ENCODE data around the gene DHRSX. TPM values are rescaled to one million over a fixed set of nuclear protein-coding genes. Genes with fewer than 3 reads are reported as not detected.
A peak's percentile ranks its signal among the peaks of the same experiment; 100 is the strongest.

DHRSX gene
- total and polyA plus RNA-seq, 2 of the 8 experiments (the other 6 are each of a cell fraction or from before 2014, with no cell fraction given): 35.1 to 43.4 TPM

- 88% methylated on average over 5 of the region's 5 CpGs; no CpG with 5 or more reads in 1 of the 2 experiments for WGBS, 2 experiments (ENCODE audit: extremely low coverage in 1 of 2, insufficient coverage in 1 of 2, insufficient read length in 1 of 2, insufficient replicate concordance in 2 of 2, low coverage in 1 of 2, low lambda C conversion rate in 2 of 2, missing lambda C conversion rate in 1 of 2)
- H3K4me1 ChIP-seq (replicated peaks in 1 of 4; ENCODE audit: control insufficient read depth in 3 of 4, insufficient read depth in 4 of 4, low read length in 3 of 4): no peaks in the 10 kb centered on the region
These were observed 13.4 kb upstream of the DHRSX start for GRCh38 chrX:2514131-2514530.

More at GRCh38 chrX:2514131-2514530, 13.4 kb upstream of the DHRSX start:
- no peak overlapping the region for H3K18ac ChIP-seq (ENCODE audit: extremely low read depth, low read length)
- no peak overlapping the region for H3K4me2 ChIP-seq (ENCODE audit: insufficient read depth in 1 of 2, low read depth in 2 of 2, low read length in 2 of 2)
- no peak overlapping the region for H4K8ac ChIP-seq (ENCODE audit: extremely low read depth, insufficient read depth, low read length)
- no peak overlapping the region for H2BK5ac ChIP-seq (ENCODE audit: low read depth, low read length)
- FAIRE-seq: no peak
- no peak overlapping the region for H4K5ac ChIP-seq (ENCODE audit: insufficient read length, low read depth, low read length)
- no peaks in the 10 kb centered on the region for H3K9me3 ChIP-seq (ENCODE audit: insufficient read depth in 2 of 2, low read depth in 1 of 2, low read length in 1 of 2)
- H3K4ac ChIP-seq (replicated peaks; ENCODE audit: insufficient read length, low read depth, low read length): no peak overlapping the region
- H2BK12ac ChIP-seq (ENCODE audit: low read depth, low read length): no peak overlapping the region
- CTCF ChIA-PET (ENCODE audit: partially characterized antibody): no interaction called here
- no peak overlapping the region for H2AFZ ChIP-seq (ENCODE audit: low read length)
- H2BK20ac ChIP-seq (ENCODE audit: low read length): 0 out of 2 replicates have a peak overlapping the region, but pooled peaks have one; percentile 48
- no peak for DNase-seq (ENCODE audit: low read depth in 1 of 2, low spot score in 2 of 2)
- TF ChIP-seq GABPA (IDR thresholded peaks at IDR 0.05; ENCODE audit: borderline replicate concordance, insufficient read depth, low read length): no peak
- no peak overlapping the region for H2BK120ac ChIP-seq (replicated peaks; ENCODE audit: low read depth, low read length)
- H3K23me2 ChIP-seq (ENCODE audit: low read depth, low read length): no peaks in the 10 kb centered on the region; the same call in 1 of the 2 replicates
- H2BK15ac ChIP-seq (ENCODE audit: low read length): 0 out of 2 replicates have a peak overlapping the region, but pooled peaks have one; percentile 20
- H3K23ac ChIP-seq (ENCODE audit: insufficient read length): no peak overlapping the region
- H3K79me2 ChIP-seq (ENCODE audit: control insufficient read depth in 1 of 2, insufficient read depth in 2 of 2, low read length in 2 of 2): no peaks in the 10 kb centered on the region
- H3K9ac ChIP-seq (replicated peaks in 1 of 4; ENCODE audit: extremely low read depth in 1 of 4, low read depth in 3 of 4, low read length in 3 of 4): no peak overlapping the region
- no peak overlapping the region for H3K4me3 ChIP-seq (ENCODE audit: extremely low read depth in 1 of 4, insufficient read depth in 2 of 4, low read depth in 3 of 4, low read length in 4 of 4)
- no peak overlapping the region for H3K27ac ChIP-seq (ENCODE audit: low read depth, low read length)
- no peaks in the 10 kb centered on the region for H3K79me1 ChIP-seq (ENCODE audit: low read depth, low read length)
- no peak overlapping the region for H3K56ac ChIP-seq (replicated peaks; ENCODE audit: insufficient read length, low read depth, low read length)
- no peak overlapping the region for H3K14ac ChIP-seq (ENCODE audit: insufficient read length)
- no peak overlapping the region for H2AK5ac ChIP-seq (ENCODE audit: low read depth, low read length)
- no peaks in the 10 kb centered on the region for H3K36me3 ChIP-seq (ENCODE audit: control insufficient read depth in 2 of 4, insufficient read depth in 4 of 4, low read length in 3 of 4)
- POLR2A ChIA-PET (ENCODE audit: partially characterized antibody): no interaction called here
- no peaks in the 10 kb centered on the region for H4K20me1 ChIP-seq (replicated peaks in 1 of 2; ENCODE audit: control insufficient read depth in 1 of 2, insufficient read depth in 2 of 2, low read length in 2 of 2)
- H3K27me3 ChIP-seq (replicated peaks in 1 of 4; ENCODE audit: control insufficient read depth in 3 of 4, extremely low read depth in 1 of 4, insufficient read depth in 3 of 4, low read length in 3 of 4): no peaks in the 10 kb centered on the region
- H4K91ac ChIP-seq (replicated peaks; ENCODE audit: insufficient read length, low read length): no peak overlapping the region
